Stomach smooth muscle (tissue), 2 donors: Measurements from ENCODE around the gene IKZF2.

Experiments
- H3K27ac ChIP-seq: one replicate; pipeline ENCODE4 v1.7.0; 2013; ENCODE audit warnings: mild to moderate bottlenecking, low read length, inconsistent platforms
- H3K27me3 ChIP-seq, 2 donors: one replicate each; pipeline ENCODE4 v1.7.0; 2013; ENCODE audit warnings: low read length in 2 of 2; ENCODE audit not compliant: insufficient read depth in 2 of 2, control insufficient read depth in 1 of 2
- H3K36me3 ChIP-seq, 2 donors: one replicate each; pipeline ENCODE4 v1.7.0; 2013; ENCODE audit warnings: low read length in 2 of 2; ENCODE audit not compliant: control insufficient read depth in 2 of 2, insufficient read depth in 2 of 2
- H3K4me1 ChIP-seq: one replicate; pipeline ENCODE4 v1.7.0; 2013; ENCODE audit warnings: low read length; ENCODE audit not compliant: control insufficient read depth, insufficient read depth
- H3K4me3 ChIP-seq, 2 donors: one replicate each; pipeline ENCODE4 v1.7.0; 2013; ENCODE audit warnings: low read length in 2 of 2
- H3K9ac ChIP-seq, 2 donors: one replicate each; pipeline ENCODE4 v1.7.0; 2013; ENCODE audit warnings: low read length in 2 of 2, mild to moderate bottlenecking in 1 of 2
- H3K9me3 ChIP-seq, 2 donors: one replicate each; pipeline ENCODE4 v1.7.0; 2013; ENCODE audit warnings: low read length in 2 of 2; ENCODE audit not compliant: control insufficient read depth in 2 of 2
- donor health status: healthy.
- donor health status: Pancreatic carcinoma.

IKZF2 gene

DNA sequence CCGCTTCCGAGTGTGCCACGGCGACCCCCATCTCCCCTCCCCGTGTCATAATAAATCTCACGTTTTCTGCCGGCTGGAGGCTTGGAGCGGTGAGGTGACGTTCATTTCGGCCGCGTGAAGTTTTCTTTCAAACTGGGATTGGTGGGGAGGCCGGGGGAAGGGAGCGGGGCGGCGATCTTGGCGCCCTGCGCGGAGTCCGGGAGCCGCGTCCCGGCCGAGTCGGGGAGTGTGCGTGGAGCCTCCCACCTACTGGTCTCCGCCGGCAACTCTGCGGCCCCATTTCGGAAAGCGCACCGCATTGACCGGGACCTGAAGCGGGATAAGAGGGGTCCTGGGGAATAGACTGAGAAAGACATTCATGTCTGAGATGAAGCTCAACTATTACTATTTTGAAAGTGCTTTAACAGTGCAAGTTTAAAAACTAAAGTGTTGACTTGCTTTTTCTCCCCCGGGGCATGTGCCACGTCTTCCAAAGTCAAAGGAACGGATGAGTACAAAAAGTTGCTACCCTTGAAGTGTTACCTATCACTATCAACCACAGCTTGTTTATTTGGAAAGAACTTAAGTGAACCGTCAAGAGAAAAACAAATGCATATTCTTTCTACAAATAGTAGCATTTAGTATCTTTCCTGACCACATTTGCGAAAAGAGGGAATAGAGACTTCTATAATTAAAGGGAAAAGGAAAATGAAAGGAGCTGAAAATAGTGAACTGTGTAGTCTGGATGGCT is 818 bp upstream of the IKZF2 start:
- H3K9ac ChIP-seq = peak overlapping the region; percentile 59 to 69
- no peaks in the 10 kb centered on the region for H3K36me3 ChIP-seq
- no peaks in the 10 kb centered on the region for H3K27me3 ChIP-seq
- H3K4me1 ChIP-seq = no peaks in the 10 kb centered on the region
- peak overlapping the region; percentile 80 for H3K27ac ChIP-seq
- no peaks in the 10 kb centered on the region for H3K9me3 ChIP-seq
- H3K4me3 ChIP-seq = peak overlapping the region; percentile 70 to 88

DNA sequence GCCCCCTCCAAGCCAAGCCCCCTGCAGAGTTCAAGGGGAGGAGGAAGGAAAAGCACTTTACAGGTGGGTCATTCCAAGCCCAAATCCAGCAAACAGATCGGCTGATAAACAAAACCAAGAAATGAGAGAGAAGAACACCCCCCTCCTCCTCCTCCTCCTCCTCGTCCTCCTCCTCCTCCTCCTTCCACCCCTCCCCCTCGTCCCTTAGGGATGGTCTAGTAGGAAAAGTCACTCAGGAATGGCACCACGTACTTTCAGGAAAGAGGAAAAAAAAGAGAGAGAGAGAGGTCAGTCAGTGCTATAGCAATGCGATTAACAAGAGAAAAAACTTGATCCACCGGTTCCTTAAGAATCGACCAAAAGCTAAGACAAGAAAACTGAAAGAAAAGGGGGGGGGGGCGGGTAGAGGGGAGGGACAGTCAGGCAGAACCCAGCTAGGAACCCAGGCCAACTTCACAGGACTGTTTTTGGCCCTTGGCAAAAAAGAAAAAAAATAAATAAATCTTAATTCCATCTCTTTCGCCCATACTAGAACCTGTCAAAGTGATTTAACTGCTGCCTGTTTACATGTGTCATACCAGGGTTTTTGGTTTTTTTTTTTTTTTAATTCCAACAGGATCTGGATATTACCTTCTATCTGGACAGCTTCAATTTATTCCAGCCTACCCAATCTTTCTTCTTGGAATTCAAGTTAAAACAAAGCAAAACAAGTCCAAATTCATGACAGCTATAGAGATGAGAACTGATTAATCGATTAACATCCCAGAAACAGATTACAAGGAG is 906 bp downstream of the IKZF2 start:
- Histone ChIP-seq H3K4me1 (no peaks in the 10 kb centered on the region), H3K27ac (no peak overlapping the region), H3K36me3 (no peaks in the 10 kb centered on the region), H3K9me3 (no peaks in the 10 kb centered on the region), H3K27me3 (no peaks in the 10 kb centered on the region), H3K9ac (peak overlapping the region; percentile 65 to 76), H3K4me3 (peak overlapping the region; percentile 72 to 88)

DNA sequence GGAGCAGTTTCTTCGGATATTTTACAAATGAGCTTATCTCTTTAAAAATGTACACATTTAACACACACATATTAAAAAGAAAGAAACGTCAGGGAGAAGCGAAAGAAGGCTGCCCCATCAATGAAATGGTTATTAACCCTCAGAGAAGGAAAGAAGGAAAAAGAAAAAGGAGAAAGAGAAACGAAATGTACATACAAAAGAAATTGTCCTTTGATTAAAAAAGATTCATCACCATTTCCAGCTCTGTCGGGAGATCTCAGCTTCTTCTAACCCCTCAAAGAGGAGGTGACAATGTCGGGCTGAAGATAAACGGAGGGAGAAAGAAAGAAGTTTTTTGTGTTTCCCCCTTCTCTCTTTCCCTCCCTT is 1.5 kb downstream of the IKZF2 start:
- no peaks in the 10 kb centered on the region for H3K4me1 ChIP-seq
- no peaks in the 10 kb centered on the region for H3K27me3 ChIP-seq
- peak overlapping the region; percentile 72 to 88 for H3K4me3 ChIP-seq
- no peaks in the 10 kb centered on the region for H3K36me3 ChIP-seq
- no peak overlapping the region for H3K27ac ChIP-seq
- H3K9ac ChIP-seq = peak overlapping the region; percentile 65 to 76
- H3K9me3 ChIP-seq = no peaks in the 10 kb centered on the region

DNA sequence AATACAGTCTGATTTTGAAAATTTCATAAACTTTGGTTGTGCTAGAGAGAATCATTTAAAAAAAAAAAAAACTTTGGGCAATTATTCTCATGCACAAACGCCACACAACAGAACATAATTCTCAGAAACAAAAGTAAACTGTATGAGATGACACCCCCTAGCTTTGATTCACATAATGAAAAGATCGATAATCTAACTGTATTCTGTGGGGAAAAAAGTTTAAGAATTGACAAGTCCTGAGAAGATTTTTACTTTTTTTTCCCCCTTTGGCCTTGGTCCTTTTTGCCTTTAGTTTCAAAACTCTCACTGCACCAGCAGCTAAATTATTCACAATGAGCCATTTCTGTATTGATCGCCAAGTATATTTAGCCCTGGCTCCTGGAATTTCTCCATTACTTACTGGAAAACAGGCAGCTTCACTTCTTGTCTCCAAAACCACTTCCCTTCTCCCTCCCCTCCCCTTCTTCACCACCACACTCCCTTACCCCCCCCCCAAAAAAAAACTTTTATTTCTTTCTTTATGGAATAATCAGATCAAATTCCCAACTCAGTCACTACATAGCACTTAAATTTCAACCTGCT is 2.0 kb downstream of the IKZF2 start:
- peak overlapping the region; percentile 65 to 76 for H3K9ac ChIP-seq
- no peaks in the 10 kb centered on the region for H3K36me3 ChIP-seq
- H3K9me3 ChIP-seq = no peaks in the 10 kb centered on the region
- H3K4me1 ChIP-seq = no peaks in the 10 kb centered on the region
- no peak overlapping the region for H3K27ac ChIP-seq
- peak overlapping the region; percentile 72 to 88 for H3K4me3 ChIP-seq
- no peaks in the 10 kb centered on the region for H3K27me3 ChIP-seq

DNA sequence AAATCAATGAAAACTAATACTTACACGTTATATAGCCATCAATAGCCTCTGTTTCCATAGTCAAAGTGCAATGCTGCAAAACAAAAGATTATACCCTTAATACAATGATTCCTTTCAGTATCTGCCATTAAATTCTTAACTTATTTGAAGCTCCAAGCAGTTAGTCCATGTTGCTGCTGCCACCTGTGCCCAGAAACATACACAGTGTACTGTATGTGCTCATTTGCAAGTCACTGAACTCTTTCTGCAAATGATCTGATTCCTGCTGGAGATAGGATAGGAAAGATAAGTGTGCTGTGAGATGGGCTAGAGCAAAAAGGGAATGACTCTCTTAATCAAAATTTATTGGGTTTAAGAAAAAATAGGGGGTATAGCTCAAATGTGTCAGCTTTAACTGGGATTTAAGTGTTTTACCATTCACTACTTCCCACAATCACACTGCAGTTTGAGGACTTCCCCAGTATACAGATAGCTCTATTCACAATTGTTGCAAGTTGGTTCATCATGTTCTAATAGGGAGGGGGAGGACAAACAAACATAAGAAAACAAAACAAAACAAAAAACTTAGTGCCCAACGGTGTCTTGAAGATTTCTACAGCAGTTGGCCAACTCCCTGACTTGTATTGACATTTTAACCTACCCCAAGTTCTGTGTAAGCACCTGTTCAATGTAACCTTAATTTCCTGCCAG is 2.7 kb downstream of the IKZF2 start:
- no peak overlapping the region for H3K4me3 ChIP-seq

DNA sequence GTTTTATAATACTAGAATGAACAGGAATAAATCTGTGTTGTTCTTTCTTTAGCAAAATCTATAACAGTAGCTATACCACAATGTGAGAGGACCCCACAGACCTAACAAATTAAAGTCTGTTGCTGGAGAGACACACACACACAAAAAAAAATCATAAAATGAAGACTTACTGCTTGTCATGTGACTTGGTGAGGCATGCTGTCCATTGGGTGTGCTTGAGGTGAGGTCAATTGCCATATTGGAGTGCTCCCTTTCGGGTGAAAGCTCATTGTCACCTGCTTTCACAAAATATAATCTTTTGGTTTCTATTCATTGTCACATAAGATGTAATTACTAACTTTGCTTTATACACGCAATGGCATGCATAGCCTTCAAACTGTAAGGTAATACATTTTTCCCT is 3.9 kb downstream of the IKZF2 start:
- Histone ChIP-seq H3K9ac (no peak overlapping the region), H3K4me3 (no peak overlapping the region), H3K4me1 (no peaks in the 10 kb centered on the region), H3K9me3 (no peaks in the 10 kb centered on the region), H3K27ac (no peak overlapping the region), H3K27me3 (no peaks in the 10 kb centered on the region), H3K36me3 (no peaks in the 10 kb centered on the region)

More for the DNA sequence above, 2.7 kb downstream of the IKZF2 start:
- no peaks in the 10 kb centered on the region for H3K36me3 ChIP-seq
- H3K9ac ChIP-seq = no peak overlapping the region
- no peaks in the 10 kb centered on the region for H3K27me3 ChIP-seq
- H3K4me1 ChIP-seq = no peaks in the 10 kb centered on the region
- H3K9me3 ChIP-seq = no peaks in the 10 kb centered on the region
- no peak overlapping the region for H3K27ac ChIP-seq

DNA sequence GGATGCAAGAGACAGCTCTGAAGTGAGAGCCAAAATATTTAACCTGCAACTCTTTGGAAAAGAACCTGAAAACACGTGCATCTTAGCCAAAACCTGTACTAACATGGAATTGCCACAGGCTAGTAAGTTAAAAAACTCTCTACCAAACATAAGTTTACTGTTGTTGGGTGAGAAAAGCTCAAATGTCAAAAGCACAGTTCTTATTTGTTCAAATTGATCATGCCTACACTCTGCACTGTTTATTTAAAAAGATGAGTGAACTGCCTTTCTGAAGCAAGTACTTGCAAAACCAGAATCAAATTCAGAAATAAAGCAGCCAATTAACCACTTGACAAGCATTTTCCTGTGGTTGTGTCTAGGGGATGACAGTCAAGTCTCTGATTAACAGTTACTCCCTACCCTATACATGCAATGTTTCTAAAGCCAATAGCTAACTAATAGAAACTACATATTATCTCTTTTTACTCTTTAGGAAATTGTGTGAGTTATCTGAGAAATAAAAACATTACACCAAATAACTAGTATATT is 5.6 kb downstream of the IKZF2 start:
- Histone ChIP-seq H3K27ac (no peak overlapping the region), H3K4me3 (no peak overlapping the region), H3K9me3 (no peaks in the 10 kb centered on the region), H3K27me3 (no peaks in the 10 kb centered on the region), H3K36me3 (no peaks in the 10 kb centered on the region), H3K4me1 (no peaks in the 10 kb centered on the region), H3K9ac (no peak overlapping the region)

DNA sequence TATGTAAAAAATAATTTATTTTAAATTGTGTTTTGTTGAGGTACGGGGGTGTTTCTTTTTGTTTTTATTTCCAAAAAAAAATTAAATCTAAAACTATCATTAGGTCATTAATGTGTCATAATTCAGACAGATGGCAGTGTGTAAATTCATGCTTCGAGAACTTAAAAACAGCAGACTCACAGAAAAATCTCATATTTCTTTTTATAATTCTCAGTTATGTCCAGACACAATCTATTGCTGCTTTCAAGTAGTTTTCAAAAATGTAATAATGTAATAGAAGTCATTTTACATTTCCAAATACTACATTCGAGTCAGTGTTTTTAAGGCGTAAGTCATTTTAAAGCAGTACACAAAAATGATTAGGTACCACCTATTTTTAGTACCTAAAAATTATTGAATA is 14.3 kb downstream of the IKZF2 start:
- Histone ChIP-seq H3K4me1 (no peaks in the 10 kb centered on the region), H3K27me3 (no peaks in the 10 kb centered on the region), H3K27ac (no peak overlapping the region), H3K4me3 (no peak overlapping the region), H3K9ac (no peak overlapping the region), H3K9me3 (no peaks in the 10 kb centered on the region), H3K36me3 (no peaks in the 10 kb centered on the region)

DNA sequence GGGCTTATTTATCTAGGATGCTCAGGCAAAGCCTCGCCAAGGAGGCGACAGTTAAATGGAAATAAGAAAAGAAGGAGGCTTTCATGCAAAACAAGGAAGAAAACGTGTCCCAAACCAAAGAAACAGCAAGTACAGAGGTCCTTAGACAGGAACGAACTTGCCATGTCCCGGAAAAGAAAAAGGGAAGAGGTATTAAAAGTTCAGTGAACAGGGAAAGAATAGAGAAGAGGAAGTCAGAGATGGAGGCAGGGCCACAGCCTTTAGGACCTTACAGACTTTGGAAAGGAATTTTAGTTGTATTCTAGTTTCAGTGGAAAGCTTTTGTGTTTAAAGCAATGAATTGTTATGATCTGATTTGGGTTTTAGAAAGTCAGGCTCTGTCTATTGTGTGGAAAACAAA is 22.1 kb downstream of the IKZF2 start:
- Histone ChIP-seq H3K4me3 (no peak overlapping the region), H3K36me3 (no peaks in the 10 kb centered on the region), H3K27ac (no peak overlapping the region), H3K4me1 (no peaks in the 10 kb centered on the region), H3K9me3 (no peaks in the 10 kb centered on the region), H3K27me3 (no peaks in the 10 kb centered on the region), H3K9ac (no peak overlapping the region)

DNA sequence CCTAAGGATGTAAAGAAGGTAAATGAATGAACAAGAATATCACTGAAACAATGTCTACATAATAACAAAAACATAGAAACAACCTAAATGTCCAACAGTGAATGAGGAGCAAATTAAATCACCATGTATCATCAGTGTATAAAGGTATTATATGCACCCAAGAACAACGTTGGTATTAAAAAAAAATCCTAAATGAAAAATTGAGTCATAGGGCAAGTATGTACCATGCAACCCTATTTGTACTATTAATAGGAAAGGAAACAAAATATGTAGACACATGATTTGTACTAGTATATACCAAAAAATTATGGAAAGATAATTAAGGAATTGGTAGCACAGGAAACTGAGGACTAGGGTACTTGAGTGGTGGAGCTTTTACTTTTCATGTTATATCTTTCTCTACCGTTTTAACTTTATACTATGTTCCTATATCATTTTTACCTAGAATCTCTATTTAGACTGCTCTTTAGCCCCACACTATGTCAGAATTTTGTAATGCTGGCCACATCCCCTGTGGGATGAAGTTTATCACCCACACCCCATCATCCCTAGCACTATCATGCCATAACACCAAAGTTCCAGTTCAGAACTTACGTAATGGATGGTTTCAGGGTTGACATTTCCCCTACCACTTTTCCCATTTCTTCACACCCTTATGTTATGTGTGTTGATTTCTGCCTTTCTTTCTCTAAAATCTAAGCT is 25.6 kb downstream of the IKZF2 start:
- Histone ChIP-seq H3K9me3 (no peaks in the 10 kb centered on the region), H3K4me1 (no peaks in the 10 kb centered on the region), H3K4me3 (no peak overlapping the region), H3K27ac (no peak overlapping the region), H3K36me3 (no peaks in the 10 kb centered on the region), H3K9ac (no peak overlapping the region), H3K27me3 (no peaks in the 10 kb centered on the region)
